UCSD-AML1 (cell line): ENCODE measurements around the gene STPG4.
"Not testable (repeated sequence)": the region's sequence is repeated elsewhere in the genome, so short reads cannot be mapped to it uniquely, and the experiment has no call there.

Experiments
- DNase-seq: peaks from one replicate; lab custom pipeline; 2025; ENCODE audit not compliant: unreplicated experiment; lab: John Stamatoyannopoulos, UW

Gene STPG4

GRCh38 chr2:47128705-47129104 lies 26.4 kb downstream of the STPG4 start:
- DNase-seq: no peak

- DNase-seq: no peak
Measured at GRCh38 chr2:47127862-47128543, 27.1 kb downstream of the STPG4 start.

- DNase-seq: no peak
Measured at GRCh38 chr2:47126783-47127182, 28.3 kb downstream of the STPG4 start.

GRCh38 chr2:47124740-47125139 lies 30.4 kb downstream of the STPG4 start:
- DNase-seq: not testable (repeated sequence)

GRCh38 chr2:47120424-47120823 lies 34.7 kb downstream of the STPG4 start:
- not testable (repeated sequence) for DNase-seq

GRCh38 chr2:47119001-47119400 lies 36.1 kb downstream of the STPG4 start:
- no peak for DNase-seq

- no peak for DNase-seq
Measured at GRCh38 chr2:47118581-47118980, 36.5 kb downstream of the STPG4 start.

- DNase-seq: no peak
Measured at GRCh38 chr2:47112665-47113435, 42.3 kb downstream of the STPG4 start.

GRCh38 chr2:47109680-47110079 lies 45.4 kb downstream of the STPG4 start:
- no peak for DNase-seq

GRCh38 chr2:47109007-47109375 lies 46.1 kb downstream of the STPG4 start:
- DNase-seq: no peak

- not testable (repeated sequence) for DNase-seq
Measured at GRCh38 chr2:47108267-47109006, 46.7 kb downstream of the STPG4 start.

- not testable (repeated sequence) for DNase-seq
Measured at GRCh38 chr2:47107201-47107600, 47.9 kb downstream of the STPG4 start.

GRCh38 chr2:47106231-47106630 lies 48.9 kb downstream of the STPG4 start:
- DNase-seq: not testable (repeated sequence)

GRCh38 chr2:47099712-47100111 lies 55.4 kb downstream of the STPG4 start:
- DNase-seq: not testable (repeated sequence)

GRCh38 chr2:47098953-47099352 lies 56.2 kb downstream of the STPG4 start:
- DNase-seq: no peak

- DNase-seq: no peak
Measured at GRCh38 chr2:47097563-47097962, 57.5 kb downstream of the STPG4 start.

GRCh38 chr2:47096451-47096850 lies 58.7 kb downstream of the STPG4 start:
- no peak for DNase-seq

- DNase-seq: no peak
Measured at GRCh38 chr2:47095349-47096020, 59.6 kb downstream of the STPG4 start.

- DNase-seq: no peak
Measured at GRCh38 chr2:47094511-47095142, 60.5 kb downstream of the STPG4 start.

- DNase-seq: no peak
Measured at GRCh38 chr2:47093626-47094025, 61.5 kb downstream of the STPG4 start.

GRCh38 chr2:47092465-47092864 lies 62.6 kb downstream of the STPG4 start:
- DNase-seq: no peak
